GM12891 (cell line): Measurements from ENCODE around the gene EPS8L2.

Experiments
- POLR2A ChIP-seq: IDR thresholded peaks from 2 replicates; pipeline ENCODE4 v1.6.1; 2011; ENCODE audit warnings: low read depth, low read length, control low read depth
- SPI1 ChIP-seq: IDR thresholded peaks from 2 replicates; pipeline ENCODE4 v1.6.1; 2011; ENCODE audit warnings: low read depth, low read length, control low read depth

GRCh38 chr11:773425-773824, 67.4 kb downstream of the EPS8L2 start:
- TF ChIP-seq POLR2A (no peak), SPI1 (no peak)
